DOHH2 (cell line): Measurements from ENCODE around the gene CMC1.

Experiments
- EZH2phosphoT487 ChIP-seq: fragments of 200-600 bp; sonication (generic); IDR thresholded peaks from 2 replicates; pipeline ENCODE4 v1.6.1; 2017; ENCODE audit warnings: borderline replicate concordance, mild to moderate bottlenecking, antibody characterized with exemption, low read length, moderate library complexity, mixed read lengths
- TF ChIP-seq, protein P1 (sequence below): fragments of 200-600 bp; sonication (generic); IDR thresholded peaks from one replicate; pipeline ENCODE4 v1.5.1; 2014; ENCODE audit warnings: antibody characterized with exemption, mild to moderate bottlenecking, low read depth, low read length; ENCODE audit not compliant: poor library complexity, severe bottlenecking

DNA sequence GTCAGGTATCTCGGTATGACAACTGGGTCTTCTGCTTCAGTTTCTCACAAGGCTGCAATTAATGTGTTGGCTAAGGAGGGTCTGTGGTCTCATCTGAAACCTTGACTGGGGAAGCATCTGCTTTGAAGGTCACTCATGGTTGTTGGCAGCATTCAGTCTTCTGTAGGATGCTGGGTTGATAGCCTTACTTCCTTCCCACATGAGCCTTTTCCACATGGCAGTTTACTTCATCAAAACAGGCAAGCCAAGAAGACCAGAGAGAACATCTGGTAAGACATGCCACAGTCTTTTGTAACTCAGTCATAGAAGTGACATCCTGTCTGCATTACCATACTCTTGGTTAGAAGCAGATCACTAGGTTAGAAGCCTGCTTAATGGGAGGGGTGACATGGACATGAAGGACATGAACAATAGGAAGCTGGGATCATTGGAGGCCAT is 49.5 kb downstream of the CMC1 start:
- TF ChIP-seq, protein P1, sequence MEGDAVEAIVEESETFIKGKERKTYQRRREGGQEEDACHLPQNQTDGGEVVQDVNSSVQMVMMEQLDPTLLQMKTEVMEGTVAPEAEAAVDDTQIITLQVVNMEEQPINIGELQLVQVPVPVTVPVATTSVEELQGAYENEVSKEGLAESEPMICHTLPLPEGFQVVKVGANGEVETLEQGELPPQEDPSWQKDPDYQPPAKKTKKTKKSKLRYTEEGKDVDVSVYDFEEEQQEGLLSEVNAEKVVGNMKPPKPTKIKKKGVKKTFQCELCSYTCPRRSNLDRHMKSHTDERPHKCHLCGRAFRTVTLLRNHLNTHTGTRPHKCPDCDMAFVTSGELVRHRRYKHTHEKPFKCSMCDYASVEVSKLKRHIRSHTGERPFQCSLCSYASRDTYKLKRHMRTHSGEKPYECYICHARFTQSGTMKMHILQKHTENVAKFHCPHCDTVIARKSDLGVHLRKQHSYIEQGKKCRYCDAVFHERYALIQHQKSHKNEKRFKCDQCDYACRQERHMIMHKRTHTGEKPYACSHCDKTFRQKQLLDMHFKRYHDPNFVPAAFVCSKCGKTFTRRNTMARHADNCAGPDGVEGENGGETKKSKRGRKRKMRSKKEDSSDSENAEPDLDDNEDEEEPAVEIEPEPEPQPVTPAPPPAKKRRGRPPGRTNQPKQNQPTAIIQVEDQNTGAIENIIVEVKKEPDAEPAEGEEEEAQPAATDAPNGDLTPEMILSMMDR = no peak
- no peak for TF ChIP-seq EZH2phosphoT487
